Left colon (tissue), 2 donors: ENCODE measurements around the gene AVEN. TPM values are rescaled to one million over a fixed set of nuclear protein-coding genes. Genes with fewer than 3 reads are reported as not detected.

Experiments
- ATAC-seq: fragments of 200-7000 bp; cut with Tn5 transposase; one replicate; pipeline ENCODE4 v1.9.1; 2020; ENCODE audit warnings: mild to moderate bottlenecking, moderate library complexity
- DNase-seq, 2 donors: peaks; one replicate each; pipeline ENCODE4 v3.0.0-alpha.2; 2020
- intact Hi-C, 2 donors: fragments of 100-400 bp; cut with DNase I in 1 of 2; cut with micrococcal nuclease in 1 of 2; formaldehyde crosslinking; loops; one replicate each; pipeline versions ENCODE4 v1.11.2 to v1.14.0; 2022; cut with DNase I, micrococcal nuclease
- total RNA-seq, 2 donors: library from RNA; stranded (reverse); fragmentation: NEBNext Ultra II Directional; extraction: Animal tissue kit (Norgen Biotek cat#: 25700); gene quantifications; one replicate each; pipeline ENCODE4 v1.2.1, GENCODE V29; 2021
- donor health status: DM: no; HTN: no; CAD: no.
- donor health status: DM: yes; HTN: yes; CAD: no.

AVEN gene
- total RNA-seq, 2 donors from 2014 or later, result 10.3 to 11.4 TPM

DNA sequence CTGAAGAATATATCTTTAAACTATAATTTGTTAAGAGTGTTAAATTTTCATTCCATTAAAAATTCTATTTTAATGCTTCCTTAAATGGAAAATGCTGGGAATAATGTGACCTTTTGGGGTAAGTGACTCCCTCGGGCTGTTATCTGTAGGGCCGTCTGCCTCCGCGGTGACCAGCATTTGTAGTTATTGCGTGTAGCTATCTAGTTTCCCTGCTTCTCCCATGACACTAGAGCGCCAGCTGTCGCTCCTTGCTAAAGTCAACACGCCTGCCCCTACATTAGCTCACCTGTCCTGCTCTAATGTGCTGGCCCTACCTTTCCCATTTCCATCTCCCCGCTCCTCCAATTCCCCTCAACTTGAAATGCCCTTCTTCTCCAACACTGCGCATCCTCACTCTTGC is 83.1 kb downstream of the AVEN start:
- intact Hi-C loops, result no loop called here
- DNase-seq (no peak), ATAC-seq (no peak)

DNA sequence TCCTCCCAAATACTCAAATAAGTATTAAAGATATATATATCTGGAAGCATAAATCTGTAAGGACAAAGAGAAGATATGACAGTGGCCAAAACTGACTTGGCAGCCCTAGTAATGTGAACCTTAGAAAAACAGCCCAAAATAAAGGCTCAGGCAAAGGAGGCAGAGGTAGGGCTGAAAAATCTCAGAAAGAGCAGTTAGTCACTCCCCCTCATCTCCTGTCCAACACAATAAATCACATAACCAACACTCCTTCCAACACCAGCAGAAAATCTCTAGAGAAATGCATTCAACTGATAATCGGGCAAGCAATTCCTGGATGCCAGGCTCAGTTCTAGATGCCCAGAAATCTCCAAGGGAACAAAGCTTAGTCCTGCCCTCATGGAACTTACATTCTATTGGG is 92.9 kb downstream of the AVEN start:
- ATAC-seq, result no peak
- intact Hi-C loops, result no loop called here
- no peak for DNase-seq

DNA sequence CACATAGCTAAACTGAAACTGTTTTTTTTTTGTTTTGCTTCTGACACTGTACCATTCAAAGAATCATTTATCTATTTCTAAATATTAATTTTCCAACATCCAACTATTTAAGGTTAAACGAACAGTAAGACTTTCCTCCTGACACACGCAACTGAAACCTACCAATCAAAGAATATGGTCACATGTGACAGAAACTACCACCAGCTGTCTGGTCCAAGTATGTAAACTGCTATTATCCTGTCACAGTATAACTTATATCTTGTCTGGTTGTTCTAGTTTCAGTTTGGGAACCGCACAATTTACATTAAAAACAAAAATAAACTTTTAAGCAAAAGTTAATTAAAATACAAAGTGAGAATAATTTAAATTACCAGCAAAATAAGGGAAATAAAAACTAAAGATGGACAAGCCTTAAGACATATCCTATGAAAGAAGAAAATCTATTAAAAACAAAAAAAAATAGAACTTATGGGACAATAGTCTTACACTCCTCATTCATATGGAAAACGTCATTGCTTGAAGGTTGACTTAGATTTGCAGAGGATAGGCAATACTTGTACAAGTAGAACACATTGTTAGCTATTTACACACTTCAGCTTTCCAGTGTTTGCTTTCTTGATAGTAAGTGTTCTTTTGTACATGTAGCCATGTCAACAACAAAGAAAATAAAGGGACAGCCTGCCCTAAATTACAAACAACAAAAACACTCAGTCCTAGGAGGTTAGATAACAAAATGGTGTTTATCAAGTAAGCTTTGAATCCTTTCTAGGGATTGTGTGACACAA is 97.5 kb downstream of the AVEN start:
- intact Hi-C loops, result no loop called here
- ATAC-seq (no peak), DNase-seq (no peak)

DNA sequence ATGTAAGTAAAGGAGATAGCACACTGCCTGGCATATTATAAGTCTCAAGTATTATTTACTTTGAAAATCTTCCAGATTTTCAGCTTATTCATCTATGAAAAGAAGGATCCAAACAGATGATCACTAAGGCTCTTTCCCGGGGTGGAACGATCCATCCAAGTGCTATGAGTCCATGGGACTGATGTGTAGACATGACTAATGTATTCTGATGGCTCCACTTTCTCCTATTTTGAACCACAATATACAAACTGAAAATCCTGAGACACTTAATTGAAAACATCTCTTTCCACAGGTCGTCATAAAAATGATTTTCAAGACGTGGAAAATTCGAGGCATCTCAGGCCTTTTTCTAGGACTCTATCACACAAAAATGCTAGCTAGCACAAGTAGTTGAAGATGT is 104.1 kb downstream of the AVEN start:
- intact Hi-C loops, result no loop called here
- DNase-seq, result no peak
- no peak for ATAC-seq

DNA sequence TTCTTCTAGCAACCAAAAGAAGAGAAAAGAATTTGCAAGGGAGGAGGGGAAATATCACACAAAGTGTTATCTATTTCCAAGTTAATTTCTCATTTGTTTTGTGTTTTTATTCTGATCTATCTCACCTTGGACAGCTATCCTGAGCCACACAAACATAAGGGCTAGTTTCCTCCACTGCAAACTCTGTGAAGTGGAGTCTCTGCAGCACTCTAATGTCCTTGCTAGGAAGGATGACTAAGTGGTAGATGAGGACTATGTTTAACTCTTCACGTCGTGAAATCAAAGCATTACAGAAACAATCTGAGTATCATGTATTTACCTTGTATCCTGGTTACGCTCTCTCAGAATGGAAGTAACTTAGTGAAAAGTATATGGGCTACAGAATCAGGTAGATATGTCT is 104.6 kb downstream of the AVEN start:
- ATAC-seq, result no peak
- intact Hi-C loops, result no loop called here
- DNase-seq, result no peak

DNA sequence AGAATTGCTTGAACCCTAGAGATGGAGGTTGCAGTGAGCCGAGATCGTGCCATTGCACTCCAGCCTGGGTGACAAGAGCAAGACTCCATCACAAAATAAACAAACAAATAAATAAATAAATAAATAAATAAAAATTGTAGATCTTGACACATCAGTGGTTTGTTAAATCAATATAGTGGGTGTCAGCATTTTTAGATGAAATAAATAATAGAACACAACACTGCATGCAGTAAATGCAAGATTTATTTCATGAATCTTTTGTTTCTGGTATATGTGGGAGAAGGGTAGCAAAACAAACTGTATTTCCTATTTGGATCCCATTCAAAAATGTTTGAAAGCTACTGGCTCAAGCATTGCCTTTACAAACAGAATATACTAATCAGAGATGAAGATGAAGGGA is 106.3 kb downstream of the AVEN start:
- DNase-seq, result no peak
- intact Hi-C loops, result no loop called here
- no peak for ATAC-seq

GRCh38 chr15:33926260-33926659 is 112.7 kb downstream of the AVEN start:
- DNase-seq, result no peak
- no peak for ATAC-seq
- intact Hi-C loops, result no loop called here

DNA sequence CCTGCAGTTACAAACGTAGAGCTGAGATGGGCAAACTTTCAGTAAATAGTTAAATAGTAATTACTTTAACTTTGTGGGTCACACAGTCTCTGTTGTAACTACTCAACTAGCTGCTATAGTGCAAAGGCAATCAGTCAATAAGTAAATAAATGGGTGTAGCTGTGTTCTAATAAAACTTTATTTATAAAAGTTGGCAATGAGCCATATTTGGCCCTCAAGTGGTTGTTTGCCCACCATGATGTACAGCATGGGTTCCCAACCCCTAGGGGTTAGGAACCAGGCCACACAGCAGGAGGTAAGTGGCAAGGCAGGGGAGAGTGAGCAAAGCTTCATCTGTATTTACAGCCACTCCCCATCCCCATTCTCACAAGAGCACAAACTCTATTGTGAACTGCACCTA is 115.6 kb downstream of the AVEN start:
- no peak for ATAC-seq

DNA sequence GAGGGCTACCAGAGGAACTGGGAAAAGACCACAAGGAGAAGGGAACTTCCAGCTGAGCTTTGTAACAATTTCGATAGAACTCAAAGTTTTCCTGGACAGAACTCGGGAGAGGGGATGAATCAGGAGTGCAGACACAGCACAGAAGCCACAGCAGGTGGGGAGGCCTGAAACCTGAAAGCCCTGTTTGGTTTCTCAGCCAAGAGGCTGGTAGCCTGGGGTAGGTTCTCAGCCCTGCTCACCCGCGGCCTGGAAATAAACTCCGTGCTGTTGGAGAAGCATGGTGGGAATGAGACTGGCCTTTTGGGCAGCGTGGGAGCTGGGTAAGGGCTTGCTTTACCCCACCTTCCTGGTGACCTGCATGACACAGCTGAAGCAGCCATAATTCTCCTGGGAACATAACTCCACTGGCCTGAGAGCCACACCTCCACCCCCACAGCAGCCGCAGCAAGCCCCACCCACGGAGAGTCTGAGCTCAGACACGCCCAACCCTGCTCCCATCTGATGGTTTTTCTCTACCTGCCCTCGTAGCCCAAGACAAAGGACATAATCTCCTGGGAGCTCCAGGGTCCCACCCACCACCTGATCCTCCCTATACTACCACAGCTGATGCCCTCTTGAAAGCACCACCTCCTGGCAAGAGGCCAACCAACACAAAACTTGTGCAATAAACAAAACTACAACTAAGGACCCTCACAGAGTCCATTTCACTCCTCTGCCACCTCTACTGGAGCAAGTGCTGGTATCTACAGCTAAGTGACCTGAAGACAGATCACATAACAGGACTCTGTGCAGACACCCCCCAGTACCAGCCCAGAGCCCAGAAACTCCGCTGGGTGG is 123.2 kb downstream of the AVEN start:
- intact Hi-C loops, result no loop called here
- ATAC-seq, result peak; percentile 100
- DNase-seq, result peak; percentile 60 to 73

More for the DNA sequence above, 115.6 kb downstream of the AVEN start:
- DNase-seq, result no peak
- intact Hi-C loops, result no loop called here

DNA sequence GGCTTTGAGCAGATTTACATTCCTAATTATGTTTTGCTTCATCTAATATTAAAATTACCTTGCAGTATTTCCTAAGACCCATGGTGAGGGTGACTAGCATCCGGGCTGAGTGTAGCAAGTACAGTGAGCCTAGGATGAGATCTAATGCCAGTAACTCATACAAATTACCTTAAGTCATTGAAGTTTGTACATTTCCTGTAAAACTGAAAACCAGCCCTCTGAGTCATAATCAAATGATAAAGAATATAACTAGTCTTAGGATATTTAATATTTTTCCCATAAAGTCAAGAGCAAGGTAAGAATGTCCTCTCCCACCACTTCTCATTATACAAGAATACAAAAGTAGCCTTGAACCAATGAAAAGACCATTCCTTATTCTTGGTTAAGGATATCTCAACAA is 125.5 kb downstream of the AVEN start:
- intact Hi-C loops, result no loop called here
- no peak for ATAC-seq
- no peak for DNase-seq

- ATAC-seq, result no peak
- no peak for DNase-seq
- intact Hi-C loops, result no loop called here
These were observed 126.7 kb downstream of the AVEN start for GRCh38 chr15:33912326-33912725.

- intact Hi-C loops, result no loop called here
- ATAC-seq (no peak), DNase-seq (no peak)
These were observed 128.3 kb downstream of the AVEN start for GRCh38 chr15:33910741-33911140.

DNA sequence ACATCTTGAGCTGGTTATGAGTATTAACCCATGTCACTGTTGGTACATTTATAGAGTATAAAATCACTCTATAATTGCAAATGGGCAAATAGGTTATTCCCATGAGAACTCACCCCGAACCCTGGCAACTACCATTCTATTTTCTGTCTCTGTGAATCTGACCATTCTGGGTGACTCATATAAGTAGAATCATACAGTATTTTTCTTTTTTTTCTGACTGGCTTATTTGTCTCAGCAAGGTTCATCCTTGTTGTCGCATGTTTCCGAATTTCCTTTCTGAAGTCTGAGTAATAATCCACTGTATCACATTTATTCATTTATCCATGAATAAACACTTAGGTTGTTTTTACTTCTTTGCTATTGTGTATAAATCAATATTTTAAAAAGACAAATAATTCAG is 130.6 kb downstream of the AVEN start:
- DNase-seq (no peak), ATAC-seq (no peak)
- intact Hi-C loops, result no loop called here

GRCh38 chr15:33907326-33907725 is 131.7 kb downstream of the AVEN start:
- intact Hi-C loops, result no loop called here
- ATAC-seq (no peak), DNase-seq (no peak)

- DNase-seq (no peak), ATAC-seq (no peak)
- intact Hi-C loops, result no loop called here
These were observed 135.3 kb downstream of the AVEN start for GRCh38 chr15:33903661-33904060.

GRCh38 chr15:33902043-33902442 is 137.0 kb downstream of the AVEN start:
- ATAC-seq (no peak), DNase-seq (no peak)
- intact Hi-C loops, result no loop called here

DNA sequence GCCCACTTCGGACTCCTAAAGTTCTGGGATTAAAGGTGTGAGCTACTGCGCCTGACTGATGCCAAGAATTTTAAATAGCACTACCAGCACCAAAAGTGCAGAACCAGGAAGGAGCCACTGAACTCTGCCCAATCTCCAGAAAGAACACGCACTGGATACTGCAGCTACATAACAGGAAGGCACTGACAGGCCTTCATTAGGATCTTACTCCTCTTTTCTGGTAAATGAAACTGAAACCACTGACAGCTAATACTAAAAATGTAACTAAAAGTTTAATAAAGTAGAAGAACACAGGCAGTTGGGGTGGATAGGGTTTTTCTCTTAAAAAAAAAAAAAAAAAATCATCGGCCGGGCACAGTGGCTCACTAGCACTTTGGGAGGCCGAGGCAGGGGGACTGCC is 144.8 kb downstream of the AVEN start:
- intact Hi-C loops, result no loop called here
- DNase-seq (no peak), ATAC-seq (no peak)

DNA sequence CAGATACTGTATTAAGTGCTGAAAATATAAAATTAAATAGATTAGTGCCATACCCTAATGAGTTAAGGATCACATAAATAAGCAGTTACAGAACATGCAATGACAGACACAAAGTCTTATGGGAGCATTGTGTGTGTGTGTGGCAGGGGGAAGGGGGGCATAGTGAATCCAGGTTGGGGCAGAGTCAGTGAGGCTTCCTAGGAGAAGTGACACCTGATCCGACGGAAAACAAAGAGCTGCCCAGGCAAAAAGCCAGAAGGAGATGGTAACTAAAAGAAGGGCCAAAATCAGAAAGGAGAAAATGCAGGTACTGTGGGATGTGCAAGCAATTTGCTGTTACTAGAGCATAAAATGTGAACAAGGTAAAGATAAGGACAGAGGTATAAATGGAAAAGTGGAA is 150.8 kb downstream of the AVEN start:
- ATAC-seq, result no peak
- intact Hi-C loops, result no loop called here

DNA sequence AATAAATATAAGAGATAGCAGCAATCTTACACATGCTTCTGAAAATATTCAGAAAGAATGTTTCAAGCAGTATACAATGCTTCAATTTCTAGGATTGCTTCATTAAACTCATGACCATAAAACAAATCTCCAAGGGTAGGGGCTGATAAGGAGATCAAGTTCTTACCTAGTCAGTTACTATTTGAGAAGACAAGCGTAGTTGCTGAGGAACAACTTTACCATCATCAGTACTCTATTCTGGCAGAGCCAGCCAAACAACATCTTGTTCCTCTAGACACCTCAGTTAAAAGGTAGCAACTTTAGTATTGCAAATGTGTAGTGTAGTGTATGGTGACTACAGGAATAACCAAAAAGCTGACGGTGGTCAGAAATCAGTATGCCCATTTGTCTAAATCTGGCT is 156.1 kb downstream of the AVEN start:
- ATAC-seq (no peak), DNase-seq (no peak)
- intact Hi-C loops, result no loop called here

More for the DNA sequence above, 150.8 kb downstream of the AVEN start:
- no peak for DNase-seq

- ATAC-seq, result no peak
- DNase-seq, result no peak
- intact Hi-C loops, result no loop called here
These were observed 164.8 kb downstream of the AVEN start for GRCh38 chr15:33874156-33874555.
